ENCODE data around the gene GAB3. TPM values are rescaled to one million over a fixed set of nuclear protein-coding genes. Genes with fewer than 3 reads are reported as not detected.

The GAB3 gene
- total and polyA plus RNA-seq, 2 donors (not counting 3 experiments of a cell fraction or from before 2014, with no cell fraction given): 6.0 to 6.2 TPM

DNA sequence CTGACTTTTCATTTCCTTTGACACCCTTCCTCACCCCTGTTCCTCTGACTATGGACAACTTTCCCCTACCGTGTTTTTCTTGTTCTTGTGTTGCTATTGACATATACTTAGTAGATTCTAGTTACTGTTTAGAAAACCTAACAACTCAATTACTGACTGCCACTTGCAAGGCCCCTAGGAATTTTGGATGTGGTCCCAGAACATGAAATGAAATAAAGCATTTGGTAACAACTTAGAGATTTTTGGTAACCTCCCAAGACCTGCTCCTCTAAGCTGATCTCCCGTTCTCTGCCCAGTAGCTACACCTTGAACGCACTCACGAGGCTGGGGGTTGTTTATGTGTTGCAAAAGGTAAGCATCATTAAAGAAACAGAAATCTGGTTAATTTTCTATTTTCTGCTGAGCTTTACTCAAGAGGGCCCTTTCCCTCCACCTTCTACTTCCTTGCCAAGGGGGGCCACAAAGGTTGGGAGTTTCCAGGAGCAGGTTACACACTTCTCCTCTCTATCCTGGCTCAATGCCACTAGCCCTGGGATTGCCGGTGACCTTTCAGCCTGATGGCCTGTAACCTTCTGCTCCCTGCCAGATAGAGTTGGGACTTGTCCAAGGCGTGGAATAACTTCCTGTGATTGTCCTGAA is 20.5 kb downstream of the GAB3 start:
- Histone ChIP-seq H3K4me1 (ENCODE audit: control insufficient read depth, extremely low read depth, insufficient read depth, low read length) (peaks cover 96% of the 10 kb centered on the region), H3K9me3 (replicated peaks; ENCODE audit: control insufficient read depth, insufficient read depth, low read length) (no peaks in the 10 kb centered on the region), H3K27ac (ENCODE audit: insufficient read depth, low read depth, low read length) (peak overlapping the region; percentile 74), H3K4me2 (ENCODE audit: insufficient read depth, low read length) (peak overlapping the region; percentile 48), H4K20me1 (replicated peaks; ENCODE audit: control insufficient read depth, extremely low read depth, insufficient read depth, low read length) (no peaks in the 10 kb centered on the region), H3K79me2 (ENCODE audit: control insufficient read depth, insufficient read depth, low read length) (no peaks in the 10 kb centered on the region), H3K27me3 (ENCODE audit: control insufficient read depth in 2 of 2, insufficient read depth in 2 of 2, low read length in 2 of 2) (no peaks in the 10 kb centered on the region), H3K9ac (replicated peaks; ENCODE audit: extremely low read depth, insufficient read depth, low read length) (peak overlapping the region; percentile 39), H2AFZ (ENCODE audit: low read depth, low read length) (no peak overlapping the region), H3K36me3 (ENCODE audit: control insufficient read depth in 2 of 2, extremely low read depth in 1 of 2, insufficient read depth in 2 of 2, low read length in 2 of 2) (no peaks in the 10 kb centered on the region), H3K4me3 (replicated peaks in 1 of 3; ENCODE audit: insufficient read depth in 1 of 3, low read depth in 1 of 3, low read length in 3 of 3) (no peak overlapping the region), H3K9me1 (replicated peaks; ENCODE audit: control insufficient read depth, extremely low read depth, insufficient read depth, low read length) (no peaks in the 10 kb centered on the region)
- intact Hi-C loops (cut with micrococcal nuclease): loop anchor here (1.0 kb wide), 1 partner anchor 8 kb away; no protein-coding TSS in a partner anchor
- no peak for TF ChIP-seq FOS (IDR thresholded peaks at IDR 0.05; ENCODE audit: borderline replicate concordance, insufficient read depth, low read length)
- TF ChIP-seq POLR2AphosphoS5 (IDR thresholded peaks at IDR 0.05; ENCODE audit: insufficient read depth, low read depth, low read length): peak; percentile 43
- TF ChIP-seq, protein P1, sequence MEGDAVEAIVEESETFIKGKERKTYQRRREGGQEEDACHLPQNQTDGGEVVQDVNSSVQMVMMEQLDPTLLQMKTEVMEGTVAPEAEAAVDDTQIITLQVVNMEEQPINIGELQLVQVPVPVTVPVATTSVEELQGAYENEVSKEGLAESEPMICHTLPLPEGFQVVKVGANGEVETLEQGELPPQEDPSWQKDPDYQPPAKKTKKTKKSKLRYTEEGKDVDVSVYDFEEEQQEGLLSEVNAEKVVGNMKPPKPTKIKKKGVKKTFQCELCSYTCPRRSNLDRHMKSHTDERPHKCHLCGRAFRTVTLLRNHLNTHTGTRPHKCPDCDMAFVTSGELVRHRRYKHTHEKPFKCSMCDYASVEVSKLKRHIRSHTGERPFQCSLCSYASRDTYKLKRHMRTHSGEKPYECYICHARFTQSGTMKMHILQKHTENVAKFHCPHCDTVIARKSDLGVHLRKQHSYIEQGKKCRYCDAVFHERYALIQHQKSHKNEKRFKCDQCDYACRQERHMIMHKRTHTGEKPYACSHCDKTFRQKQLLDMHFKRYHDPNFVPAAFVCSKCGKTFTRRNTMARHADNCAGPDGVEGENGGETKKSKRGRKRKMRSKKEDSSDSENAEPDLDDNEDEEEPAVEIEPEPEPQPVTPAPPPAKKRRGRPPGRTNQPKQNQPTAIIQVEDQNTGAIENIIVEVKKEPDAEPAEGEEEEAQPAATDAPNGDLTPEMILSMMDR (IDR thresholded peaks at IDR 0.05; ENCODE audit: extremely low read depth in 1 of 2, insufficient read depth in 1 of 2, low read depth in 1 of 2, low read length in 2 of 2): no peak
- peak; percentile 82 for DNase-seq (ENCODE audit: low read depth, low spot score)
- POLR2A ChIA-PET: no interaction called here
- peak; percentile 77 for FAIRE-seq
- dilution Hi-C loops (cut with MboI; ENCODE audit: extremely low pct_ligation_motif_present, low sequenced_read_pairs): no loop called here
- CTCF ChIA-PET: interaction anchor here (1.0 to 4.7 kb wide), 4 partner anchors 10 to 18 kb away, joined by 3 to 26 read pairs (median 4); no protein-coding TSS in a partner anchor
- BruUV-seq (replicated peaks): no TSS peak

DNA sequence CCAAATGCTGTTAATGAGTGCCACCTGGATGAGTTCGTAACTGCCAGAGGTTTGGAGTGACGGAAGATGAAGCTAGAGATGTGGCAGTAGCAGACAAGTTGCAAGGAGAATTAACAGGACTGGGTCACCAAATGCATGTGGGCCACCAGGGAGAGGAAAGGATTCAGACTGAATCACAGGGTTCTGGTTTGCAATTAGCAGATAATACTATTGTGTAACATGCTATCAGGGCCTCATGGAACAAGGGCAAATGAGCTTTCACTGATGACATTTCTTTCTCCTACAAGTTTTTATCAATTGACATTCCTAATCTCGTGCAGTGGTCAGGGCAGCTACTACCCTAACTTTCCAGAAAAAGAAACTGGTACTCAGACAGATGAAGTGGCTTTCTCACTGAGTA is 21.4 kb downstream of the GAB3 start:
- dilution Hi-C loops (cut with MboI; ENCODE audit: extremely low pct_ligation_motif_present, low sequenced_read_pairs) (no loop called here), intact Hi-C loops (cut with micrococcal nuclease) (no loop called here)
- H3K9me1 ChIP-seq (replicated peaks; ENCODE audit: control insufficient read depth, extremely low read depth, insufficient read depth, low read length): no peaks in the 10 kb centered on the region
- CTCF ChIA-PET: interaction anchor here (1.0 to 4.7 kb wide), 5 partner anchors 9 to 19 kb away, joined by 3 to 26 read pairs (median 4); no protein-coding TSS in a partner anchor
- H3K79me2 ChIP-seq (ENCODE audit: control insufficient read depth, insufficient read depth, low read length): no peaks in the 10 kb centered on the region
- H3K9ac ChIP-seq (replicated peaks; ENCODE audit: extremely low read depth, insufficient read depth, low read length): peak overlapping the region; percentile 39
- H3K36me3 ChIP-seq (ENCODE audit: control insufficient read depth in 2 of 2, extremely low read depth in 1 of 2, insufficient read depth in 2 of 2, low read length in 2 of 2): no peaks in the 10 kb centered on the region
- H3K4me1 ChIP-seq (ENCODE audit: control insufficient read depth, extremely low read depth, insufficient read depth, low read length): peaks cover 88% of the 10 kb centered on the region
- no peaks in the 10 kb centered on the region for H3K27me3 ChIP-seq (ENCODE audit: control insufficient read depth in 2 of 2, insufficient read depth in 2 of 2, low read length in 2 of 2)
- POLR2A ChIA-PET: no interaction called here
- FAIRE-seq (no peak), DNase-seq (ENCODE audit: low read depth, low spot score) (no peak)
- peak overlapping the region; percentile 74 for H3K27ac ChIP-seq (ENCODE audit: insufficient read depth, low read depth, low read length)
- no peak overlapping the region for H3K4me3 ChIP-seq (replicated peaks in 1 of 3; ENCODE audit: insufficient read depth in 1 of 3, low read depth in 1 of 3, low read length in 3 of 3)
- no peaks in the 10 kb centered on the region for H3K9me3 ChIP-seq (replicated peaks; ENCODE audit: control insufficient read depth, insufficient read depth, low read length)
- no peaks in the 10 kb centered on the region for H4K20me1 ChIP-seq (replicated peaks; ENCODE audit: control insufficient read depth, extremely low read depth, insufficient read depth, low read length)
- TF ChIP-seq MYC (IDR thresholded peaks at IDR 0.05; ENCODE audit: low read depth, low read length): no peak
- no TSS peak for BruUV-seq (replicated peaks)
- no peak overlapping the region for H2AFZ ChIP-seq (ENCODE audit: low read depth, low read length)
- H3K4me2 ChIP-seq (ENCODE audit: insufficient read depth, low read length): peak overlapping the region; percentile 48
